Measurements from ENCODE around the gene MYO16. TPM values are rescaled to one million over a fixed set of nuclear protein-coding genes. Genes with fewer than 3 reads are reported as not detected.

The MYO16 gene
- total RNA-seq, 1 experiment from 2014 or later = 0.49 TPM

GRCh38 chr13:108615241-108615640, 14.2 kb upstream of the MYO16 start:
- no peaks in the 10 kb centered on the region for H3K4me1 ChIP-seq (ENCODE audit: insufficient read depth, low read length, poor library complexity, severe bottlenecking)
- no peaks in the 10 kb centered on the region for H3K9me3 ChIP-seq (ENCODE audit: low read depth, low read length, poor library complexity, severe bottlenecking)
- no peaks in the 10 kb centered on the region for H3K36me3 ChIP-seq (ENCODE audit: insufficient read depth, low read length, poor library complexity, severe bottlenecking)
- H3K27ac ChIP-seq (ENCODE audit: low read depth, low read length, poor library complexity, severe bottlenecking) = no peak overlapping the region
- DNase-seq (ENCODE audit: low spot score) = no peak
- ChIA-PET POLR2A (ENCODE audit: low non-redundant PET) (no interaction called here), CTCF (no interaction called here)
- no TSS peak for BruUV-seq (replicated peaks)
- H3K27me3 ChIP-seq (replicated peaks; ENCODE audit: insufficient read depth, low read depth, low read length, poor library complexity) = no peaks in the 10 kb centered on the region
- no peak overlapping the region for H3K4me3 ChIP-seq (ENCODE audit: low read depth, low read length, poor library complexity, severe bottlenecking)
- no peak for TF ChIP-seq CTCF (conservative IDR thresholded peaks at IDR 0.05; ENCODE audit: low read depth, low read length)
- no peak for TF ChIP-seq EZH2 (IDR thresholded peaks at IDR 0.05; ENCODE audit: borderline replicate concordance, low read depth, low read length, poor library complexity, severe bottlenecking)
- intact Hi-C loops (cut with micrococcal nuclease; ENCODE audit: unreplicated experiment) = no loop called here

GRCh38 chr13:108618233-108618632, 11.2 kb upstream of the MYO16 start:
- no TSS peak for BruUV-seq (replicated peaks)
- no peak overlapping the region for H3K27ac ChIP-seq (ENCODE audit: low read depth, low read length, poor library complexity, severe bottlenecking)
- H3K36me3 ChIP-seq (ENCODE audit: insufficient read depth, low read length, poor library complexity, severe bottlenecking) = no peaks in the 10 kb centered on the region
- POLR2A ChIA-PET (ENCODE audit: low non-redundant PET) = no interaction called here
- TF ChIP-seq CTCF (conservative IDR thresholded peaks at IDR 0.05; ENCODE audit: low read depth, low read length) (no peak), EZH2 (IDR thresholded peaks at IDR 0.05; ENCODE audit: borderline replicate concordance, low read depth, low read length, poor library complexity, severe bottlenecking) (no peak)
- no peaks in the 10 kb centered on the region for H3K4me1 ChIP-seq (ENCODE audit: insufficient read depth, low read length, poor library complexity, severe bottlenecking)
- intact Hi-C loops (cut with micrococcal nuclease; ENCODE audit: unreplicated experiment) = no loop called here
- CTCF ChIA-PET = no interaction called here
- H3K9me3 ChIP-seq (ENCODE audit: low read depth, low read length, poor library complexity, severe bottlenecking) = no peaks in the 10 kb centered on the region
- no peak for DNase-seq (ENCODE audit: low spot score)
- H3K4me3 ChIP-seq (ENCODE audit: low read depth, low read length, poor library complexity, severe bottlenecking) = no peak overlapping the region
- H3K27me3 ChIP-seq (replicated peaks; ENCODE audit: insufficient read depth, low read depth, low read length, poor library complexity) = no peaks in the 10 kb centered on the region

GRCh38 chr13:108621462-108621861, 7.9 kb upstream of the MYO16 start:
- BruUV-seq (replicated peaks) = no TSS peak
- ChIA-PET CTCF (no interaction called here), POLR2A (ENCODE audit: low non-redundant PET) (no interaction called here)
- no peaks in the 10 kb centered on the region for H3K27me3 ChIP-seq (replicated peaks; ENCODE audit: insufficient read depth, low read depth, low read length, poor library complexity)
- no peak for TF ChIP-seq EZH2 (IDR thresholded peaks at IDR 0.05; ENCODE audit: borderline replicate concordance, low read depth, low read length, poor library complexity, severe bottlenecking)
- TF ChIP-seq CTCF (conservative IDR thresholded peaks at IDR 0.05; ENCODE audit: low read depth, low read length) = no peak
- no peaks in the 10 kb centered on the region for H3K4me1 ChIP-seq (ENCODE audit: insufficient read depth, low read length, poor library complexity, severe bottlenecking)
- no peaks in the 10 kb centered on the region for H3K9me3 ChIP-seq (ENCODE audit: low read depth, low read length, poor library complexity, severe bottlenecking)
- intact Hi-C loops (cut with micrococcal nuclease; ENCODE audit: unreplicated experiment) = no loop called here
- H3K27ac ChIP-seq (ENCODE audit: low read depth, low read length, poor library complexity, severe bottlenecking) = no peak overlapping the region
- H3K36me3 ChIP-seq (ENCODE audit: insufficient read depth, low read length, poor library complexity, severe bottlenecking) = no peaks in the 10 kb centered on the region
- no peak overlapping the region for H3K4me3 ChIP-seq (ENCODE audit: low read depth, low read length, poor library complexity, severe bottlenecking)
- DNase-seq (ENCODE audit: low spot score) = no peak
